SK-N-SH treated with all-trans-retinoic acid at 6 μM for 48 hours (cell line): Measurements from ENCODE around the gene IGF2BP1.

ENCODE experiments used
- ATAC-seq: fragments of 200-7000 bp; cut with Tn5 transposase; 3 replicates; pipeline ENCODE4 v1.9.1; 2020; ENCODE audit warnings: mild to moderate bottlenecking, moderate library complexity
- ARNTL ChIP-seq: fragments of 450-650 bp; formaldehyde crosslinking; IDR thresholded peaks from 2 replicates; pipeline ENCODE4 v1.5.0; 2020; ENCODE audit warnings: low read depth, mild to moderate bottlenecking, moderate library complexity, borderline replicate concordance
- BACH2 ChIP-seq: fragments of 250-450 bp; sonication (Bioruptor Pico); IDR thresholded peaks from 2 replicates; pipeline ENCODE4 v1.9.0; 2021; ENCODE audit warnings: mild to moderate bottlenecking, borderline replicate concordance
- CSDC2 ChIP-seq: fragments of 250-450 bp; sonication (Bioruptor Pico); IDR thresholded peaks from 2 replicates; pipeline ENCODE4 v1.5.0; 2020; ENCODE audit warnings: mild to moderate bottlenecking, moderate library complexity
- ESRRG ChIP-seq: fragments of 250-450 bp; sonication (Bioruptor Pico); IDR thresholded peaks from 2 replicates; pipeline ENCODE4 v1.6.1; 2021; ENCODE audit warnings: mild to moderate bottlenecking
- GLIS3 ChIP-seq: fragments of 250-450 bp; sonication (Bioruptor Pico); IDR thresholded peaks from 2 replicates; pipeline ENCODE4 v1.5.0; 2020; ENCODE audit warnings: mild to moderate bottlenecking, moderate library complexity
- ISL1 ChIP-seq: fragments of 250-450 bp; sonication (Bioruptor Pico); IDR thresholded peaks from 2 replicates; pipeline ENCODE4 v2.1.2; 2022; ENCODE audit warnings: mild to moderate bottlenecking, moderate library complexity
- OSR1 ChIP-seq: fragments of 250-450 bp; sonication (Bioruptor Pico); IDR thresholded peaks from 2 replicates; pipeline ENCODE4 v1.8.0; 2022; ENCODE audit warnings: moderate library complexity, mild to moderate bottlenecking, inconsistent platforms
- PPARA ChIP-seq: fragments of 250-450 bp; sonication (Bioruptor Pico); IDR thresholded peaks from 2 replicates; pipeline ENCODE4 v1.5.0; 2020; ENCODE audit warnings: mild to moderate bottlenecking, borderline replicate concordance
- RARB ChIP-seq: fragments of 250-450 bp; sonication (Bioruptor Pico); IDR thresholded peaks from 2 replicates; pipeline ENCODE4 v1.8.0; 2021; ENCODE audit warnings: mild to moderate bottlenecking, moderate library complexity
- TOX ChIP-seq: fragments of 250-450 bp; sonication (Bioruptor Pico); IDR thresholded peaks from 2 replicates; pipeline ENCODE4 v1.8.0; 2021; ENCODE audit warnings: mild to moderate bottlenecking, moderate library complexity, borderline replicate concordance
- ZC3H10 ChIP-seq: fragments of 250-450 bp; sonication (Bioruptor Pico); IDR thresholded peaks from 2 replicates; pipeline ENCODE4 v1.5.1; 2021; ENCODE audit warnings: mild to moderate bottlenecking, moderate library complexity
- ZFP3 ChIP-seq: fragments of 250-450 bp; sonication (Bioruptor Pico); IDR thresholded peaks from 2 replicates; pipeline ENCODE4 v1.5.0; 2020; ENCODE audit warnings: mild to moderate bottlenecking, moderate library complexity
- ZFP30 ChIP-seq: fragments of 450-650 bp; formaldehyde crosslinking; IDR thresholded peaks from 2 replicates; pipeline ENCODE4 v1.5.0; 2022; ENCODE audit warnings: mild to moderate bottlenecking, moderate library complexity
- ZNF565 ChIP-seq: fragments of 450-650 bp; formaldehyde crosslinking; conservative IDR thresholded peaks from 2 replicates; pipeline ENCODE4 v1.5.0; 2020; ENCODE audit warnings: low read depth, mild to moderate bottlenecking, moderate library complexity
- ZNF70 ChIP-seq: fragments of 450-650 bp; formaldehyde crosslinking; IDR thresholded peaks from 2 replicates; pipeline ENCODE4 v1.5.0; 2020; ENCODE audit warnings: mild to moderate bottlenecking, moderate library complexity
- ZNF8 ChIP-seq: fragments of 450-650 bp; formaldehyde crosslinking; IDR thresholded peaks from 2 replicates; pipeline ENCODE4 v1.5.0; 2020; ENCODE audit warnings: mild to moderate bottlenecking, moderate library complexity
- TF ChIP-seq, protein P1 (sequence below): fragments of 250-450 bp; sonication (Bioruptor Pico); IDR thresholded peaks from 2 replicates; pipeline ENCODE4 v1.5.0; 2020; ENCODE audit warnings: mild to moderate bottlenecking, moderate library complexity
- TF ChIP-seq, protein P2 (sequence below): fragments of 250-450 bp; sonication (Bioruptor Pico); IDR thresholded peaks from 2 replicates; pipeline ENCODE4 v1.8.0; 2021; ENCODE audit warnings: low read depth, mild to moderate bottlenecking, moderate library complexity, borderline replicate concordance
- TF ChIP-seq, protein P3 (sequence below): fragments of 250-450 bp; sonication (Bioruptor Pico); IDR thresholded peaks from 2 replicates; pipeline ENCODE4 v1.5.1; 2021; ENCODE audit warnings: mild to moderate bottlenecking, moderate library complexity
- TF ChIP-seq, protein P4 (sequence below): fragments of 250-450 bp; sonication (Bioruptor Pico); IDR thresholded peaks from 2 replicates; pipeline ENCODE4 v1.8.0; 2020; ENCODE audit warnings: mild to moderate bottlenecking, moderate library complexity, borderline replicate concordance
- TF ChIP-seq, protein P5 (sequence below): fragments of 250-450 bp; sonication (Bioruptor Pico); IDR thresholded peaks from 2 replicates; pipeline ENCODE4 v1.5.1; 2020; ENCODE audit warnings: low read depth, mild to moderate bottlenecking, moderate library complexity

IGF2BP1 gene

DNA sequence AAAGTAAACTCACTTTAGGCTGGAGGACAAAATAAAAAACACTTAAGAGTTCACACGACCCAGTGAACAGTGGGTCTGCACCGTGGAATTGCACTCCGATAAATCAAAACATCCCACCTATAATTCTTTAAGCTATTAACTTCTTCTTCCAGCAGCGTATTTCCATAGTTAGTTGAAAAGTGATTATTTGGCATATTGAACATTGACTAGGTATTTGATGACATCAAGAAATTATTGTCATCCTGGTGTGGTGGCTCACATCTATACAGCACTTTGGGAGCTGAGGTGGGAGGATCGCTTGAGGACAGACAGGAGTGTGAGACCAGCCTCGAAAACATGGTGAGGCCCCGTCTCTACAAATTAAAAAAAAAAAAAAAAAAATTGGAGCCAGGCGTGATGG, 23.4 kb downstream of the IGF2BP1 start:
- ATAC-seq = no peak

DNA sequence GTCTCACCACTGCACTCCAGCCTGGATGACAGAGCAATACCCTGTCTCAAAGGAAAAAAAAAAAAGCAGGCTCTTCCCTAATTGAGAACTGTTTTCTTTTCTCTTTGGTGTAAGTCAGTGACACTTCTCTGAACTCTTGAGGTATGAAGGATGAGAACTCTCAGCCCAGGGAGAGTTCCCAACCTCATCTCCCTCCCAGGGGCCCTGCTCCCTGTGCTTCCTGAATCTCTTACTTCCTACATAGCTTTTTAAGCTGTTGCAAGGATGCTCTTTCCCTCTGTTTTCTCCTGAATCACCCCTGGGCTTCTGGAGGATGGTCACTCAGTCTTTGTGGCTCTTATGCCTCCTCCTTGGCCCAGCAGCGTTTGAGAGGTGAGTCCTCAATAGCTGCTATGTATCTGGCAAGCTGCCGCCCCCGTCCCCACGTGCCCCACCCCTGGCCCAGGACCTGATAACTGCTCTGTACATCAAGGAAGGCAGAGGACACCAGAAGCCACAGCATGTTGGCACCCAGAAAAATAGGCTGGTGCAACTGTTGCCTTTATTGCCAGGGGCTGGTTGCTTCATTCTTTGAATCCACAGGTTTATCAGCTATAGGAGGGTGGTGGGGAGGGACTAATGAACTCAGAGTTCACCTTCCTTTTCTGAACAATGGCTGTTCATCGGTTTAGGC, 24.0 kb downstream of the IGF2BP1 start:
- TF ChIP-seq ZNF8 (CRISPR knock-in tag) (no peak), ISL1 (CRISPR knock-in tag) (no peak), ESRRG (CRISPR knock-in tag) (no peak), ZC3H10 (CRISPR knock-in tag) (no peak), OSR1 (CRISPR knock-in tag) (no peak), CSDC2 (CRISPR knock-in tag) (no peak), RARB (CRISPR knock-in tag) (no peak), GLIS3 (CRISPR knock-in tag) (no peak), ZNF70 (CRISPR knock-in tag) (no peak), ZFP3 (no peak), ARNTL (CRISPR knock-in tag) (no peak), ZNF565 (no peak), ZFP30 (no peak), TOX (no peak), PPARA (CRISPR knock-in tag) (no peak)
- TF ChIP-seq, protein P1, sequence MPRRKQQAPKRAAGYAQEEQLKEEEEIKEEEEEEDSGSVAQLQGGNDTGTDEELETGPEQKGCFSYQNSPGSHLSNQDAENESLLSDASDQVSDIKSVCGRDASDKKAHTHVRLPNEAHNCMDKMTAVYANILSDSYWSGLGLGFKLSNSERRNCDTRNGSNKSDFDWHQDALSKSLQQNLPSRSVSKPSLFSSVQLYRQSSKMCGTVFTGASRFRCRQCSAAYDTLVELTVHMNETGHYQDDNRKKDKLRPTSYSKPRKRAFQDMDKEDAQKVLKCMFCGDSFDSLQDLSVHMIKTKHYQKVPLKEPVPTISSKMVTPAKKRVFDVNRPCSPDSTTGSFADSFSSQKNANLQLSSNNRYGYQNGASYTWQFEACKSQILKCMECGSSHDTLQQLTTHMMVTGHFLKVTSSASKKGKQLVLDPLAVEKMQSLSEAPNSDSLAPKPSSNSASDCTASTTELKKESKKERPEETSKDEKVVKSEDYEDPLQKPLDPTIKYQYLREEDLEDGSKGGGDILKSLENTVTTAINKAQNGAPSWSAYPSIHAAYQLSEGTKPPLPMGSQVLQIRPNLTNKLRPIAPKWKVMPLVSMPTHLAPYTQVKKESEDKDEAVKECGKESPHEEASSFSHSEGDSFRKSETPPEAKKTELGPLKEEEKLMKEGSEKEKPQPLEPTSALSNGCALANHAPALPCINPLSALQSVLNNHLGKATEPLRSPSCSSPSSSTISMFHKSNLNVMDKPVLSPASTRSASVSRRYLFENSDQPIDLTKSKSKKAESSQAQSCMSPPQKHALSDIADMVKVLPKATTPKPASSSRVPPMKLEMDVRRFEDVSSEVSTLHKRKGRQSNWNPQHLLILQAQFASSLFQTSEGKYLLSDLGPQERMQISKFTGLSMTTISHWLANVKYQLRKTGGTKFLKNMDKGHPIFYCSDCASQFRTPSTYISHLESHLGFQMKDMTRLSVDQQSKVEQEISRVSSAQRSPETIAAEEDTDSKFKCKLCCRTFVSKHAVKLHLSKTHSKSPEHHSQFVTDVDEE (CRISPR knock-in tag) = no peak
- TF ChIP-seq, protein P2, sequence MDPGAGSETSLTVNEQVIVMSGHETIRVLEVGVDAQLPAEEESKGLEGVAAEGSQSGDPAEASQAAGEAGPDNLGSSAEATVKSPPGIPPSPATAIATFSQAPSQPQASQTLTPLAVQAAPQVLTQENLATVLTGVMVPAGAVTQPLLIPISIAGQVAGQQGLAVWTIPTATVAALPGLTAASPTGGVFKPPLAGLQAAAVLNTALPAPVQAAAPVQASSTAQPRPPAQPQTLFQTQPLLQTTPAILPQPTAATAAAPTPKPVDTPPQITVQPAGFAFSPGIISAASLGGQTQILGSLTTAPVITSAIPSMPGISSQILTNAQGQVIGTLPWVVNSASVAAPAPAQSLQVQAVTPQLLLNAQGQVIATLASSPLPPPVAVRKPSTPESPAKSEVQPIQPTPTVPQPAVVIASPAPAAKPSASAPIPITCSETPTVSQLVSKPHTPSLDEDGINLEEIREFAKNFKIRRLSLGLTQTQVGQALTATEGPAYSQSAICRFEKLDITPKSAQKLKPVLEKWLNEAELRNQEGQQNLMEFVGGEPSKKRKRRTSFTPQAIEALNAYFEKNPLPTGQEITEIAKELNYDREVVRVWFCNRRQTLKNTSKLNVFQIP (CRISPR knock-in tag) = no peak
- TF ChIP-seq, protein P3, sequence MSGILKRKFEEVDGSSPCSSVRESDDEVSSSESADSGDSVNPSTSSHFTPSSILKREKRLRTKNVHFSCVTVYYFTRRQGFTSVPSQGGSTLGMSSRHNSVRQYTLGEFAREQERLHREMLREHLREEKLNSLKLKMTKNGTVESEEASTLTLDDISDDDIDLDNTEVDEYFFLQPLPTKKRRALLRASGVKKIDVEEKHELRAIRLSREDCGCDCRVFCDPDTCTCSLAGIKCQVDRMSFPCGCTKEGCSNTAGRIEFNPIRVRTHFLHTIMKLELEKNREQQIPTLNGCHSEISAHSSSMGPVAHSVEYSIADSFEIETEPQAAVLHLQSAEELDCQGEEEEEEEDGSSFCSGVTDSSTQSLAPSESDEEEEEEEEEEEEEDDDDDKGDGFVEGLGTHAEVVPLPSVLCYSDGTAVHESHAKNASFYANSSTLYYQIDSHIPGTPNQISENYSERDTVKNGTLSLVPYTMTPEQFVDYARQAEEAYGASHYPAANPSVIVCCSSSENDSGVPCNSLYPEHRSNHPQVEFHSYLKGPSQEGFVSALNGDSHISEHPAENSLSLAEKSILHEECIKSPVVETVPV (CRISPR knock-in tag) = no peak
- TF ChIP-seq, protein P4, sequence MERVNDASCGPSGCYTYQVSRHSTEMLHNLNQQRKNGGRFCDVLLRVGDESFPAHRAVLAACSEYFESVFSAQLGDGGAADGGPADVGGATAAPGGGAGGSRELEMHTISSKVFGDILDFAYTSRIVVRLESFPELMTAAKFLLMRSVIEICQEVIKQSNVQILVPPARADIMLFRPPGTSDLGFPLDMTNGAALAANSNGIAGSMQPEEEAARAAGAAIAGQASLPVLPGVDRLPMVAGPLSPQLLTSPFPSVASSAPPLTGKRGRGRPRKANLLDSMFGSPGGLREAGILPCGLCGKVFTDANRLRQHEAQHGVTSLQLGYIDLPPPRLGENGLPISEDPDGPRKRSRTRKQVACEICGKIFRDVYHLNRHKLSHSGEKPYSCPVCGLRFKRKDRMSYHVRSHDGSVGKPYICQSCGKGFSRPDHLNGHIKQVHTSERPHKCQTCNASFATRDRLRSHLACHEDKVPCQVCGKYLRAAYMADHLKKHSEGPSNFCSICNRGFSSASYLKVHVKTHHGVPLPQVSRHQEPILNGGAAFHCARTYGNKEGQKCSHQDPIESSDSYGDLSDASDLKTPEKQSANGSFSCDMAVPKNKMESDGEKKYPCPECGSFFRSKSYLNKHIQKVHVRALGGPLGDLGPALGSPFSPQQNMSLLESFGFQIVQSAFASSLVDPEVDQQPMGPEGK = no peak
- peak; percentile 9; the same call in 2 of the 3 replicates for ATAC-seq

More for the DNA sequence above, 23.4 kb downstream of the IGF2BP1 start:
- TF ChIP-seq, protein P1 (CRISPR knock-in tag) = no peak
- TF ChIP-seq ZNF70 (CRISPR knock-in tag) (no peak), ZNF8 (CRISPR knock-in tag) (no peak), ISL1 (CRISPR knock-in tag) (no peak), BACH2 (CRISPR knock-in tag) (no peak), OSR1 (CRISPR knock-in tag) (no peak)
- TF ChIP-seq, protein P5, sequence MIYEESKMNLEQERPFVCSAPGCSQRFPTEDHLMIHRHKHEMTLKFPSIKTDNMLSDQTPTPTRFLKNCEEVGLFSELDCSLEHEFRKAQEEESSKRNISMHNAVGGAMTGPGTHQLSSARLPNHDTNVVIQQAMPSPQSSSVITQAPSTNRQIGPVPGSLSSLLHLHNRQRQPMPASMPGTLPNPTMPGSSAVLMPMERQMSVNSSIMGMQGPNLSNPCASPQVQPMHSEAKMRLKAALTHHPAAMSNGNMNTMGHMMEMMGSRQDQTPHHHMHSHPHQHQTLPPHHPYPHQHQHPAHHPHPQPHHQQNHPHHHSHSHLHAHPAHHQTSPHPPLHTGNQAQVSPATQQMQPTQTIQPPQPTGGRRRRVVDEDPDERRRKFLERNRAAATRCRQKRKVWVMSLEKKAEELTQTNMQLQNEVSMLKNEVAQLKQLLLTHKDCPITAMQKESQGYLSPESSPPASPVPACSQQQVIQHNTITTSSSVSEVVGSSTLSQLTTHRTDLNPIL (CRISPR knock-in tag) = no peak
- TF ChIP-seq, protein P2 (CRISPR knock-in tag) = no peak
